Muscle of arm (tissue), 12 donors: ENCODE measurements around the gene OVCA2. TPM values are rescaled to one million over a fixed set of nuclear protein-coding genes. Genes with fewer than 3 reads are reported as not detected.

ENCODE experiments used
- DNase-seq: peaks from one replicate; pipeline ENCODE4 v3.0.0-alpha.2; 2013
- polyA plus RNA-seq, 12 donors: library from polyadenylated mRNA; unstranded; fragments of 120-200 nt; gene quantifications; one replicate each; pipeline ENCODE4 v1.2.1, GENCODE V29; 2013; ENCODE audit not compliant: insufficient read length in 12 of 12

Gene OVCA2
- polyA plus RNA-seq, 12 donors: 7.8 to 12.7 (median 10.2) TPM; not detected in 2

- no peak for DNase-seq
Measured at GRCh38 chr17:2028737-2029136, 13.1 kb upstream of the OVCA2 start.

GRCh38 chr17:2029911-2030778 is 11.7 kb upstream of the OVCA2 start, which contains the start of gene DPH1:
Gene DPH1 (plus strand): TSS chr17:2030153. CDS start chr17:2030170, 17 bp downstream.
- peak; percentile 83 for DNase-seq

GRCh38 chr17:2030779-2031163 is 11.1 kb upstream of the OVCA2 start:
- no peak for DNase-seq

DNA sequence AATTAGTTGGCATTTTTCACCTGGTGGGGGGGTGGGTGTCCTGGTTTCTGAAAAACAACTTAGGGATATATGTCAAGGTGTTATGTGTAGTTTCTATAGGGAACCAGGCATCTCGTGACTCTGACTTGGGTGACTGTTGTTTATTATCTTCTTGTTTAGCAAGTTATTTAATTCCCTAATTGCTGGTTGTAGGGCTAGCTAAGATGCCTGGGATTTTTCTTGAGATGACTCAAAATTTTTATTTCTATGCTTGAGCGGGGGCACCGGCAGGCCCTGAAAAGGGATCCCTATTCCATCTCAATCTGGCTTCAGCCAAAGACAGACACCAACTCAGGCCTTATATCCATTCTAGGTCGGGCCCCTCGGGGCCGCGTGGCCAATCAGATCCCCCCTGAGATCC is 8.7 kb upstream of the OVCA2 start:
- no peak for DNase-seq

- DNase-seq: no peak
Measured at GRCh38 chr17:2034157-2034556, 7.7 kb upstream of the OVCA2 start.

GRCh38 chr17:2034806-2035540 is 6.8 kb upstream of the OVCA2 start:
- DNase-seq: no peak

- DNase-seq: no peak
Measured at GRCh38 chr17:2035541-2036488, 6.0 kb upstream of the OVCA2 start.

DNA sequence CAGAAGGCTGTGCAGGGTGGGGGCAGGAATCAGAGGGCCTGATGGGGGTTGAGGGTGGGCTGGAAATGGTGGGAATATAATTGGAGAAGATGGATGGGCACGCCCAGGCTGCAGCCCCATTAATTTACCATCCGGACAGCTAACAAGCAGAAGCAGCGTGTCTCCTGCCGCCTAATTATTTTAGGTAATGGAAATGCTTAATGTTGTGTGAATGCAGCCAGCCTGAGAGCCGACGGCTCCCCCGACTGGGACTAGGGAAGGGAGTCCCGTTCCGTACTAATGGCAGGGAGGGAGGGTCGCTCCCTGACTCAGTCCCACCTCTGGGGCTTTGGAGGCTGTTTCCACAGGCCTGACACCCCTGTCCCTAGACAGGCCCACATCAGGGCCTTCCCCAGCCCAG is 4.7 kb upstream of the OVCA2 start:
- DNase-seq: no peak

DNA sequence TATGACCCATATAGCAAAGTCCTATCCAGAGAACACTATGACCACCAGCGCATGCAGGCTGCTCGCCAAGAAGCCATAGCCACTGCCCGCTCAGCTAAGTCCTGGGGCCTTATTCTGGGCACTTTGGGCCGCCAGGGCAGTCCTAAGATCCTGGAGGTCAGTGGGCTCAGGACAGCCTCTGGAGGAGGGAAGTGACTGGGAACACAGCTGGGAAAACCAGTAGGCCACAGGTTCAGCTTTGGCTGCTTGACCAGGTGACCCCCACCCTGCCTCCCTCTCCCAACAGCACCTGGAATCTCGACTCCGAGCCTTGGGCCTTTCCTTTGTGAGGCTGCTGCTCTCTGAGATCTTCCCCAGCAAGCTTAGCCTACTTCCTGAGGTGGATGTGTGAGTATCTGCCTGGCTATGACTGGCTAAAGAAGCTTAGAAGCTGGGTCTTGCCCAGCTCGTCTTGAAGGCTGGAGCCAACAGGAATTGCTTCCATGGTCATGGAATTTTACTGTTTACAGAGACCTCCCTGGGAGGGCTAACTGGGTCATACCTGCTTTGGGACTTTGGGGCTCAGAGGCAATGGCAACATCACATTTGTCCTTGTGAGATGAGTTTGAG is 1.5 kb upstream of the OVCA2 start:
- DNase-seq: no peak

DNA sequence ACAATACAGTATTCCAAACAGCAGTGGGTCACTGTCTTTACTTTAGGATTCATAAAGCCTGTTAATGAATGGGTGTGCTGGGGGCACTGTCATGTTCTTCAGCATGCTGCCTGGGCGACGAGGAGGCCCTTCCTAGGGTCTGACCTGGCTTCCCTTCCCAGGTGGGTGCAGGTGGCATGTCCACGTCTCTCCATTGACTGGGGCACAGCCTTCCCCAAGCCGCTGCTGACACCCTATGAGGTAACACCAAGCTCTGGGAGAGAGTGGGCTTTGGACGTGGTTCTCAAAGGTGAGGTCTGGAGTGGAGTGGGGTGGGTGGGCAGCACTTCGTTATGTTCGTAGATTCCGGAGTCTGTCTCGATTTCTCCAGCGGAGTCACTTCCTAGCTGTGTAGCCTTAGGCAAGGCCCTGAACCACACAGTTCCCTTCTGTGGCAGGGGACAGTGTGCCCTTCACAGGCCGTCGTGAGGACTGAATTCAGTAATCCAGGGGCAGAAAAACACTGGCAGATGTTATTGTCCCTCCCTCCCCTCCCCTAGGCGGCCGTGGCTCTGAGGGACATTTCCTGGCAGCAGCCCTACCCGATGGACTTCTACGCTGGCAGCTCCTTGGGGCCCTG is 771 bp upstream of the OVCA2 start:
- DNase-seq: no peak

DNA sequence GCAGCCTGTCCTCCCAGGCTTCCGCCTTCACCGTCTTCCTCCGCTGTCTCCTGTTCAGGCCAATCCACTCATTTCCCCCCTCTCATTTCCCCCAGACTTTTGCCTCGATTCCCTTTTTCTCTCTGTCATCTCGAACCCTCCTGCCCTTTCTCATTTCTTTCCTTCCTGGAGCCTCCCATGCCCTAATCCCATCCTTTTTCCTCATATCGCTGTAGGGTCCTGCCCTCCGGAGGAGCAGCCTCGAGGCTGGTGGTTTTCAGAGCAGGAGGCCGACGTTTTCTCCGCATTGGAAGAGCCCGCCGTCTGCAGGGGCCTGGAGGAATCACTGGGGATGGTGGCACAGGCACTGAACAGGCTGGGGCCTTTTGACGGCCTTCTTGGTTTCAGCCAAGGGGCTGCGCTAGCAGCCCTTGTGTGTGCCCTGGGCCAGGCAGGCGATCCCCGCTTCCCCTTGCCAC is 597 bp downstream of the OVCA2 start:
- no peak for DNase-seq

DNA sequence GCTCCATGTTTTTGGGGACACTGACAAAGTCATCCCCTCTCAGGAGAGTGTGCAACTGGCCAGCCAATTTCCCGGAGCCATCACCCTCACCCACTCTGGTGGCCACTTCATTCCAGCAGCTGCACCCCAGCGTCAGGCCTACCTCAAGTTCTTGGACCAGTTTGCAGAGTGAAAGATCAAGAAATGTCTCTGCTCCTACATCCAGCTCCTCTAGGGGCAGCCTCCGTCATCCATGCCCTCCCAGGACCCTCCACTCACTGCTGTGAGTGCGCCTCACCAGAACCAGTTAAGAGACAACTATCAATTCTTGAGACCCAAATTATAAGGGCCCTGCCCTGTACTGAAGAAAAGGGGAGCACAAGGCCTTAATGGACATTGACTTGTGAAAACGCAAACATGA is 1.1 kb downstream of the OVCA2 start:
- no peak for DNase-seq

- DNase-seq: no peak
Measured at GRCh38 chr17:2043785-2044184, 2.0 kb downstream of the OVCA2 start.

DNA sequence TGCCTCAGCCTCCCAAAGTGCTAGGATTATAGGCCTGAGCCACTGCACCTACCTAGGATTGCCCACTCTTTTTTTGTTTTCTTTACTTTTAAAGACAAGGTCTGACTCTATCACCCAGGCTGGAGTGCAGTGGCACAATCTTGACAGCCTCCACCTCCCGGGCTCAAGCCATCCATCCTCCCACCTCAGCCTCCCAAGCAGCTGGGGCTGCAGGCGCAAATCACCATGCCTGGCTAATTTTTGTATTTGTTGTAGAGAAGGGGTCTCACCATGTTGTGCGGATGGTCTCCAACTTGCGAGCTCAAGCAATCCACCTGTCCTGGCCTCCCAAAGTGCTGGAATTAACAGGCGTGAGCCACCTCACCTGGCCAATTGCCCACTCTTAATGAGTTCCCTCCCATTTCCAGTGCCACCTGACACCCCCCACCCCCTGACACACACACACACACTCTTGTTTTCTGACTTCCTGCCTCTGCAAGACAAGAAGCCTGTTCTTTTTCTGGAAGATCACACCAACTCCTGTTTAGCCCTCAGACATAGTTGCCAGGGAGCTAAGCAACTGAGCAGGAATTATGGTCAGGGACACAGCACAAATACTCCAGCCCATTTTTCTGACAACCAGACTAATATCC is 2.6 kb downstream of the OVCA2 start:
- no peak for DNase-seq

GRCh38 chr17:2047590-2047989 is 5.8 kb downstream of the OVCA2 start:
- DNase-seq: no peak

GRCh38 chr17:2048805-2049204 is 7.0 kb downstream of the OVCA2 start:
- DNase-seq: no peak

- DNase-seq: no peak
Measured at GRCh38 chr17:2049333-2050299, 7.8 kb downstream of the OVCA2 start.

DNA sequence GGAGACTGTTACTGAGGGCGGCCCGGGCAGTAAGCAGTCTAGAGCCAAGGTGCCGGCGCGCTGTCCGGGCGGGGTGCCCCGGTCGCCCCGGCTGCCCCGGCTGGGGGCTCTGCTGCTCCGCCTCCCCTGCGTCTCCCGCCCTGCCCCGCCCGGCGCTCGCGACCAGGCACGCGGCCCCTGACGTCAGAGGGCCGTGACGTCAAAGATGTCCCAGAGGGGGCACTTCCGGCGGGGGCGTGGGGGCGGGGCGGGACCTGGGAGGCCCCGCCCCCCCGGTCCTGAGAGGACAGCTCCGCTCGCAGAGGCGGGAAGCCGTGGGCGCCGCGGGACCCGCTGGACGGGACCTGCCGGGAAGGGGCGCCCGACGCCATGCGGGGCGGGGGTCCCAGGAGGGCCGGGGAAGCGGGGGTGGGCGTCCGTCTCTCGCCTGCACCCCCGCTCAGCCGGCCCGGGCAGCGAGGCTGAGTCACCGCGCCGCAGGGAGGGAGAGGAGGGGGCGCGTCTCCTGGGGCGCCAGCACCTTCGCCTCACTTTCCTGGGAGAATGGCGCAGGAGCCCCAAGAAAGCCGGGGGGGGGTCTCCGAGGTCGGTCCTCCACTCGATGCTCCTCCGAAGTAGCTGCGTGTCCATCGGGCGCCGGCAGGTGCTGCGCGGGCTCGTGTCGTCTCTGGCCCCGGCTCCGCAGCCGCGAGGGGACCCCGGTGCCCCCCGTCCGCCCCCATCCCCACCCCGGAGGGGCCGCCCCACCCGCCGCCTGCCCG is 8.7 kb downstream of the OVCA2 start:
- DNase-seq: no peak
